ENCODE data around the gene ZEB1. TPM values are rescaled to one million over a fixed set of nuclear protein-coding genes. Genes with fewer than 3 reads are reported as not detected.

Gene ZEB1
- total and polyA plus RNA-seq, 2 of the 13 experiments (the other 11 are each of a cell fraction or from before 2014, with no cell fraction given): 9.6 to 18.0 TPM

GRCh38 chr10:31522820-31523219, 203.8 kb downstream of the ZEB1 start:
- H3K4me1 ChIP-seq (ENCODE audit: insufficient read depth, low read length): peaks cover 14% of the 10 kb centered on the region
- no peak overlapping the region for H3K4me2 ChIP-seq (ENCODE audit: low read depth, low read length)
- no TSS peak for BruUV-seq (replicated peaks)
- no peaks in the 10 kb centered on the region for H3K79me2 ChIP-seq (ENCODE audit: insufficient read depth, low read length)
- DNase-seq (ENCODE audit: low spot score) (no peak), ATAC-seq (no peak), FAIRE-seq (no peak)
- no peaks in the 10 kb centered on the region for H4K20me1 ChIP-seq (ENCODE audit: insufficient read depth, low read length)
- WGBS (ENCODE audit: low lambda C conversion rate): 95% methylated on average over 4 of the region's 4 CpGs
- POLR2A ChIA-PET: no interaction called here
- no peak overlapping the region for H2AFZ ChIP-seq (ENCODE audit: low read length)
- CTCF ChIA-PET (ENCODE audit: low intra/inter-chr PET ratio, low total read pairs): no interaction called here
- no peak overlapping the region for H3K4me3 ChIP-seq (replicated peaks in 1 of 3; ENCODE audit: insufficient read depth in 1 of 3, low read depth in 2 of 3, low read length in 3 of 3)
- TF ChIP-seq ZFP36L2 (CRISPR knock-in tag; IDR thresholded peaks at IDR 0.05) (no peak), NR2C2 (CRISPR knock-in tag; IDR thresholded peaks at IDR 0.05; ENCODE audit: borderline replicate concordance) (no peak), GATAD1 (CRISPR knock-in tag; IDR thresholded peaks at IDR 0.05) (no peak), CTCF (CRISPR knock-in tag; IDR thresholded peaks at IDR 0.05) (no peak), ZNF558 (CRISPR knock-in tag; IDR thresholded peaks at IDR 0.05; ENCODE audit: borderline replicate concordance) (no peak), BCL6 (CRISPR knock-in tag; IDR thresholded peaks at IDR 0.05) (no peak), PTBP1 (IDR thresholded peaks at IDR 0.05; ENCODE audit: low read depth, low read length, poor library complexity, severe bottlenecking) (no peak), ZNF12 (CRISPR knock-in tag; IDR thresholded peaks at IDR 0.05) (no peak), ERF (CRISPR knock-in tag; IDR thresholded peaks at IDR 0.05) (no peak), GATA4 (IDR thresholded peaks at IDR 0.05; ENCODE audit: borderline replicate concordance, low read depth) (no peak), TEF (CRISPR knock-in tag; IDR thresholded peaks at IDR 0.05) (no peak)
- H3K9me3 ChIP-seq (ENCODE audit: low read length): no peaks in the 10 kb centered on the region
- H3K36me3 ChIP-seq (replicated peaks in 1 of 2; ENCODE audit: control insufficient read depth in 1 of 2, insufficient read depth in 2 of 2, low read length in 2 of 2): peaks cover 10 to 25% of the 10 kb centered on the region in 2 experiments
- no peaks in the 10 kb centered on the region for H3K27me3 ChIP-seq (ENCODE audit: control insufficient read depth in 1 of 2, insufficient read depth in 2 of 2, low read length in 2 of 2)
- no peak overlapping the region for H3K9ac ChIP-seq (ENCODE audit: insufficient read depth, low read depth, low read length)
- in situ Hi-C loops (cut with HindIII; ENCODE audit: extremely low pct_ligation_motif_present, low pct_unique_long_range_greater_than_20kb) (no loop called here), intact Hi-C loops (cut with micrococcal nuclease; ENCODE audit: unreplicated experiment) (no loop called here)
- H3K27ac ChIP-seq (ENCODE audit: extremely low read length, insufficient read depth, low read length): no peak overlapping the region
